Adrenal gland (tissue), 5 donors: ENCODE data around the gene DYRK1A.

ENCODE experiments used
- POLR2A ChIP-seq, 2 donors: fragments of 450-650 bp; IDR thresholded peaks; one replicate each; pipeline ENCODE4 v1.6.1; 2017; ENCODE audit warnings: antibody characterized with exemption in 2 of 2, mild to moderate bottlenecking in 2 of 2, moderate library complexity in 1 of 2
- TF ChIP-seq, protein P1 (sequence below), 6 experiments: fragments of 450-650 bp in 4 of 6; fragments of 200-600 bp in 2 of 6; sonication (generic) in 1 of 6; IDR thresholded peaks; 1 replicate in 5 of 6; 2 replicates in 1 of 6; pipeline versions ENCODE4 v1.5.1 to v1.8.0; 2016 to 2021; ENCODE audit warnings: antibody characterized with exemption in 6 of 6, mild to moderate bottlenecking in 2 of 6, moderate library complexity in 1 of 6
- donor health status: DM: no; HTN: no; CAD: no.

DNA sequence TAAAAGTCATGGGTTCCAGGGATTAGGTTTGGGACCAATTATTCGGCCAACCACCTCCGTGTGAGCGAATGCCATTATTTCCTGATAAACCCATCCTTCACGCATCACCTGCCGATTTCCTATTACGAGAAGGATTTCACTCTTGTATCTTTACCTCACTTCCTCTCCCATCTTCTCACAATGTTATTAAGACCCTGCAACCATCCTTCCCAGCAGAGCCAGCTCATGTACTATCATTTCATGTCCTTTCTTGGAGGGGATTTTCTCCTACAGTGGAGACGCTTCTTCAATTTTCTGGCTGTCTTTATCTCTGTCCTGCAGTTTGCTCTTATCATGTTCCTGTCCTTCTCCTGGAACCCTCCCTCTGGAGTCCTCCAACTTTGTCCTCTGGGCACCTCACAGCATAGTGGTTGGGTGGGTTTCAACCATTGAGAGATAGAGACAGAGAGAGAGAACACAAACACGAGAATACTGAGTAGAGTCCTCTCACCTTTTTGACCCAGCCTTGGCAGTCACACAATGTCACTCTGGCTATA is 192.2 kb downstream of the DYRK1A start:
- TF ChIP-seq, protein P1, sequence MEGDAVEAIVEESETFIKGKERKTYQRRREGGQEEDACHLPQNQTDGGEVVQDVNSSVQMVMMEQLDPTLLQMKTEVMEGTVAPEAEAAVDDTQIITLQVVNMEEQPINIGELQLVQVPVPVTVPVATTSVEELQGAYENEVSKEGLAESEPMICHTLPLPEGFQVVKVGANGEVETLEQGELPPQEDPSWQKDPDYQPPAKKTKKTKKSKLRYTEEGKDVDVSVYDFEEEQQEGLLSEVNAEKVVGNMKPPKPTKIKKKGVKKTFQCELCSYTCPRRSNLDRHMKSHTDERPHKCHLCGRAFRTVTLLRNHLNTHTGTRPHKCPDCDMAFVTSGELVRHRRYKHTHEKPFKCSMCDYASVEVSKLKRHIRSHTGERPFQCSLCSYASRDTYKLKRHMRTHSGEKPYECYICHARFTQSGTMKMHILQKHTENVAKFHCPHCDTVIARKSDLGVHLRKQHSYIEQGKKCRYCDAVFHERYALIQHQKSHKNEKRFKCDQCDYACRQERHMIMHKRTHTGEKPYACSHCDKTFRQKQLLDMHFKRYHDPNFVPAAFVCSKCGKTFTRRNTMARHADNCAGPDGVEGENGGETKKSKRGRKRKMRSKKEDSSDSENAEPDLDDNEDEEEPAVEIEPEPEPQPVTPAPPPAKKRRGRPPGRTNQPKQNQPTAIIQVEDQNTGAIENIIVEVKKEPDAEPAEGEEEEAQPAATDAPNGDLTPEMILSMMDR (IDR thresholded peaks at IDR 0.05) = no peak
- no peak for TF ChIP-seq POLR2A (IDR thresholded peaks at IDR 0.05)
